ENCODE measurements around the gene ANKRD33B.

ANKRD33B gene

GRCh38 chr5:10699281-10699874 lies 135.5 kb downstream of the ANKRD33B start:
- no peak for DNase-seq (ENCODE audit: low spot score)

- no peak for DNase-seq (ENCODE audit: low spot score)
These were observed 136.1 kb downstream of the ANKRD33B start for GRCh38 chr5:10699987-10700386.

- DNase-seq (ENCODE audit: low spot score) = no peak
These were observed 136.6 kb downstream of the ANKRD33B start for GRCh38 chr5:10700516-10700915.

GRCh38 chr5:10701567-10702039 lies 137.7 kb downstream of the ANKRD33B start:
- DNase-seq (ENCODE audit: low spot score) = peak; percentile 68

GRCh38 chr5:10702040-10702629 lies 138.3 kb downstream of the ANKRD33B start:
- no peak for DNase-seq (ENCODE audit: low spot score)

- DNase-seq (ENCODE audit: low spot score) = no peak
These were observed 139.1 kb downstream of the ANKRD33B start for GRCh38 chr5:10702911-10703491.

- no peak for DNase-seq (ENCODE audit: low spot score)
These were observed 139.8 kb downstream of the ANKRD33B start for GRCh38 chr5:10703676-10704075.

GRCh38 chr5:10704949-10705621 lies 141.2 kb downstream of the ANKRD33B start:
- no peak for DNase-seq (ENCODE audit: low spot score)

- DNase-seq (ENCODE audit: low spot score) = no peak
These were observed 141.9 kb downstream of the ANKRD33B start for GRCh38 chr5:10705747-10706146.

- no peak for DNase-seq (ENCODE audit: low spot score)
These were observed 142.5 kb downstream of the ANKRD33B start for GRCh38 chr5:10706326-10706725.
